Gastrocnemius medialis (tissue), 4 donors: ENCODE measurements around the gene OPCML. TPM values are rescaled to one million over a fixed set of nuclear protein-coding genes. Genes with fewer than 3 reads are reported as not detected.

ENCODE experiments used
- ATAC-seq, 2 donors: fragments of 150-250 bp; one replicate each; pipeline ENCODE4 v1.9.1; 2016
- DNase-seq, 2 donors: peaks; one replicate each; pipeline ENCODE4 v3.0.0-alpha.2; 2019
- H3K27ac ChIP-seq, 4 donors: fragments of 200-600 bp; sonication (generic); 1 replicate in 1 of 4; 2 replicates in 3 of 4; pipeline ENCODE4 v1.5.1; 2016 to 2018; ENCODE audit warnings: mild to moderate bottlenecking in 2 of 4, moderate library complexity in 1 of 4
- H3K27me3 ChIP-seq, 3 donors: fragments of 200-600 bp; sonication (generic) in 2 of 3; 1 replicate in 1 of 3; 2 replicates in 2 of 3; pipeline versions ENCODE4 v1.5.1 to v1.6.0; 2016 to 2019; ENCODE audit warnings: mild to moderate bottlenecking in 1 of 3, moderate library complexity in 1 of 3
- H3K36me3 ChIP-seq, 2 donors: fragments of 200-600 bp; sonication (generic) in 1 of 2; one replicate each; pipeline ENCODE4 v1.5.1; 2017 to 2018
- H3K4me1 ChIP-seq, 2 donors: fragments of 200-600 bp; sonication (generic) in 1 of 2; one replicate each; pipeline ENCODE4 v1.5.1; 2016 to 2017; ENCODE audit warnings: mild to moderate bottlenecking in 2 of 2
- H3K4me3 ChIP-seq, 4 donors: fragments of 200-600 bp; sonication (generic) in 3 of 4; 1 replicate in 1 of 4; 2 replicates in 3 of 4; pipeline ENCODE4 v1.5.1; 2016 to 2019; ENCODE audit warnings: mild to moderate bottlenecking in 2 of 4
- H3K9me3 ChIP-seq, 3 donors: fragments of 200-600 bp; sonication (generic) in 2 of 3; 1 replicate in 1 of 3; 2 replicates in 2 of 3; pipeline ENCODE4 v1.5.1; 2016 to 2019
- CTCF ChIP-seq, 5 experiments: fragments of 450-650 bp in 3 of 5; fragments of 200-600 bp in 2 of 5; sonication (generic) in 2 of 5; IDR thresholded peaks in 4 of 5; conservative IDR thresholded peaks in 1 of 5; 1 replicate in 4 of 5; 2 replicates in 1 of 5; pipeline ENCODE4 v1.5.1; 2016 to 2019; ENCODE audit warnings: antibody characterized with exemption in 5 of 5, mild to moderate bottlenecking in 3 of 5, moderate library complexity in 3 of 5
- POLR2A ChIP-seq, 2 donors: fragments of 450-650 bp; IDR thresholded peaks; one replicate each; pipeline ENCODE4 v1.6.1; 2017; ENCODE audit warnings: antibody characterized with exemption in 2 of 2, mild to moderate bottlenecking in 2 of 2, moderate library complexity in 2 of 2
- in situ Hi-C, 4 donors: fragments of 200-750 bp; cut with MboI; loops; one replicate each; pipeline versions ENCODE4 v1.15.0 to v1.8.0; 2017; ENCODE audit warnings: low sequenced_read_pairs in 4 of 4
- intact Hi-C: fragments of 100-400 bp; cut with DNase I; formaldehyde crosslinking; loops from one replicate; pipeline ENCODE4 v1.15.1; 2023; ENCODE audit warnings: low total_unique reads
- total RNA-seq, 4 donors: library from RNA; depleted of rRNA; stranded (reverse); fragments of >200 nt; gene quantifications; one replicate each; pipeline versions ENCODE4 v1.1.0 to v1.2.3, GENCODE V29; 2016

Gene OPCML
- total RNA-seq, 4 donors from 2014 or later: not detected

GRCh38 chr11:132904091-132904490 lies 628.2 kb downstream of the OPCML start:
- ATAC-seq: no peak
- intact Hi-C loops: no loop called here
- no peaks in the 10 kb centered on the region for H3K36me3 ChIP-seq

DNA sequence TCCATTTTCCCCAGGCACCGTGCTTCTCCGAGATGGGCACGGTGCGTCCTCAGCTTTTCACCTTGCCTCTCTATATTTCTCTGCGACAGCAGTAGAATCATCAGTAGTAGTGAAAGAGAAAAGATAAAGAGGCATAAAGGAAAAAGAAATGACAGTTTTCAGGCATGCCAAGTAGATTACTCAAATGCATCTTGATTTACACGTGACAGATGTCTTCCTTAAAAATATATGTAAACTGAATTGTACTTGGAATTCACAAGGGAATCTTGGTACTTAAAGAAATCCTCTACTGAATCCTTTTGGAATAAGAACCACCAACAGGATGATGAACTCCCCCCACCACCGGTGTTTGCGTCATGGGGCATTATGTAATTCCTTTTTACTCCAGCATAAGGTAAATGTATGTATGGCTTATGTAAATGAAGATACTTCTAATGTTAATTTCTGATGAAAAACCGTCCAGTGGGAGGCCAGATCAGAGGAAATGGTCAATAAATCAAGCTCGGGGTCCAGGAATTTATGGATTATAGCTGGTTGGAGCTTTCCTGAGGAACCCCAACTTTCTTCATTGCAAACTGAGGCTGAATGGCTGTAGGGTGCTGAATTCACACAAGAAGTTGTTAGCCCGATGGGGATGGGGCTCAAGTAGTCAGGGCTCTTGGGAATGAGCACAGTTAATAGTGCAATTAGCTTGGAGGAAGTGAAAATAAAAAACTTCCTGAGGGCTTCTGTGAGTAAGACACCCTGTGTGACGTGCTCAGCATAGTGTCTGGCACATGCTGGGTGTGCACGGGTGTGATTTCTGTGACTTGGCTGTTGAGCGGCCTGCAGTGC lies 630.4 kb downstream of the OPCML start:
- no peak overlapping the region for H3K4me3 ChIP-seq
- TF ChIP-seq POLR2A (IDR thresholded peaks at IDR 0.05) (no peak), CTCF (IDR thresholded peaks at IDR 0.05 in 4 of 5, conservative IDR thresholded peaks at IDR 0.05 in 1 of 5) (no peak)
- DNase-seq (no peak), ATAC-seq (no peak)
- H3K9me3 ChIP-seq: no peaks in the 10 kb centered on the region
- no peaks in the 10 kb centered on the region for H3K4me1 ChIP-seq
- no peaks in the 10 kb centered on the region for H3K27me3 ChIP-seq
- no peaks in the 10 kb centered on the region for H3K36me3 ChIP-seq
- in situ Hi-C loops (no loop called here), intact Hi-C loops (no loop called here)
- H3K27ac ChIP-seq: no peak overlapping the region

More at GRCh38 chr11:132904091-132904490, 628.2 kb downstream of the OPCML start:
- Histone ChIP-seq H3K4me3 (no peak overlapping the region), H3K4me1 (no peaks in the 10 kb centered on the region), H3K9me3 (no peaks in the 10 kb centered on the region), H3K27me3 (no peaks in the 10 kb centered on the region), H3K27ac (no peak overlapping the region)
- no peak for DNase-seq
- in situ Hi-C loops: no loop called here
- TF ChIP-seq CTCF (IDR thresholded peaks at IDR 0.05 in 4 of 5, conservative IDR thresholded peaks at IDR 0.05 in 1 of 5) (no peak), POLR2A (IDR thresholded peaks at IDR 0.05) (no peak)

DNA sequence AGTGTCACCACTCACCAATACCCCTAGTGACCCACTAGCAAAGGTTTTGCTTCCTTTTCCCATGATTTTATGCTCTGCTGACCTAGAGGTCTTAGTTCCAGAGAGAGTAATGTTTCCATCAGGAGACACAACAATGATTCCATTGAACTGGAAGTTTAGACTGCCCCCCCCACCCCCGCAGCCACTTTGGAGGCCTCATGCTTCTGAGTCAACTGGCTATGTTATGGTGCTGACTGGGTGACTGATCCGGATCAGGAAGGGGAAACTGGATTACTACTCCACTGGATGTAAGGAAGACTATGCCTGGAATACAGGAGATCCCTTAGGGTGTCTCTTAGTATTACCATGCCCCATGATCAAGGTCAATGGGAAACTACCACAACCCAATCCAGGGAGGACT lies 633.6 kb downstream of the OPCML start:
- H3K9me3 ChIP-seq: no peaks in the 10 kb centered on the region
- ATAC-seq: no peak
- no peak overlapping the region for H3K4me3 ChIP-seq
- TF ChIP-seq CTCF (IDR thresholded peaks at IDR 0.05 in 4 of 5, conservative IDR thresholded peaks at IDR 0.05 in 1 of 5) (no peak), POLR2A (IDR thresholded peaks at IDR 0.05) (no peak)
- no peak overlapping the region for H3K27ac ChIP-seq
- intact Hi-C loops: no loop called here
- in situ Hi-C loops: no loop called here
- no peaks in the 10 kb centered on the region for H3K36me3 ChIP-seq
- no peaks in the 10 kb centered on the region for H3K27me3 ChIP-seq
- DNase-seq: no peak
- no peaks in the 10 kb centered on the region for H3K4me1 ChIP-seq

GRCh38 chr11:132898021-132898420 lies 634.3 kb downstream of the OPCML start:
- DNase-seq: no peak
- Histone ChIP-seq H3K27ac (no peak overlapping the region), H3K36me3 (no peaks in the 10 kb centered on the region), H3K4me3 (no peak overlapping the region), H3K4me1 (no peaks in the 10 kb centered on the region), H3K9me3 (no peaks in the 10 kb centered on the region), H3K27me3 (no peaks in the 10 kb centered on the region)
- ATAC-seq: no peak
- in situ Hi-C loops: no loop called here
- TF ChIP-seq POLR2A (IDR thresholded peaks at IDR 0.05) (no peak), CTCF (IDR thresholded peaks at IDR 0.05 in 4 of 5, conservative IDR thresholded peaks at IDR 0.05 in 1 of 5) (no peak)
- intact Hi-C loops: no loop called here
